Activated CD4-positive, alpha-beta T cell treated with anti-CD3 and anti-CD28 coated beads for 4 hours (primary cell): ENCODE results near the gene FAM184B.

Source experiments
- DNase-seq, 2 donors: peaks; one replicate each; pipeline ENCODE4 v3.0.0-alpha.2; 2020

FAM184B gene

GRCh38 chr4:17781300-17782287 is at the start of gene FAM184B:
FAM184B (minus strand) TSS chr4:17781621; CDS start chr4:17781299, 322 bp downstream.
- DNase-seq: no peak

- DNase-seq: no peak
These were observed 42.6 kb upstream of the FAM184B start for GRCh38 chr4:17823871-17824669.

- DNase-seq: no peak
These were observed 35.6 kb upstream of the FAM184B start for GRCh38 chr4:17817027-17817426.

- no peak for DNase-seq
These were observed 34.7 kb upstream of the FAM184B start for GRCh38 chr4:17816142-17816541.

- DNase-seq: no peak
These were observed 32.7 kb upstream of the FAM184B start for GRCh38 chr4:17814140-17814539.

- no peak for DNase-seq
These were observed 31.4 kb upstream of the FAM184B start for GRCh38 chr4:17812801-17813200.

- no peak for DNase-seq
These were observed 30.7 kb upstream of the FAM184B start for GRCh38 chr4:17812125-17812524.

- no peak for DNase-seq
These were observed 29.7 kb upstream of the FAM184B start for GRCh38 chr4:17811078-17811603.

- DNase-seq: peak; percentile 98 to 99
These were observed 29.0 kb upstream of the FAM184B start, which contains the start of the genes DCAF16 and NCAPG for GRCh38 chr4:17810260-17811077. DCAF16 (minus strand) TSS chr4:17810757; CDS start chr4:17804141, 6,616 bp downstream. NCAPG (plus strand) TSS chr4:17810979; CDS start chr4:17811078, 99 bp downstream.

GRCh38 chr4:17809667-17810066 is 28.2 kb upstream of the FAM184B start:
- DNase-seq: no peak

- DNase-seq: no peak
These were observed 26.0 kb upstream of the FAM184B start for GRCh38 chr4:17807446-17807845.

GRCh38 chr4:17805580-17806155 is 24.2 kb upstream of the FAM184B start:
- no peak for DNase-seq

- no peak for DNase-seq
These were observed 16.4 kb upstream of the FAM184B start for GRCh38 chr4:17797808-17798207.

- no peak for DNase-seq
These were observed 13.3 kb upstream of the FAM184B start for GRCh38 chr4:17794730-17795129.

GRCh38 chr4:17788956-17789355 is 7.5 kb upstream of the FAM184B start:
- no peak for DNase-seq

- no peak for DNase-seq
These were observed 5.9 kb upstream of the FAM184B start for GRCh38 chr4:17787315-17787714.

GRCh38 chr4:17786567-17786966 is 5.1 kb upstream of the FAM184B start:
- DNase-seq: no peak

GRCh38 chr4:17785858-17786257 is 4.4 kb upstream of the FAM184B start:
- DNase-seq: no peak

- no peak for DNase-seq
These were observed 721 bp downstream of the FAM184B start for GRCh38 chr4:17780501-17781299.

GRCh38 chr4:17778431-17778830 is 3.0 kb downstream of the FAM184B start:
- no peak for DNase-seq

- no peak for DNase-seq
These were observed 8.2 kb downstream of the FAM184B start for GRCh38 chr4:17773135-17773698.
